Suprapubic skin (tissue), 4 donors: Measurements from ENCODE around the gene BLTP2. TPM values are rescaled to one million over a fixed set of nuclear protein-coding genes. Genes with fewer than 3 reads are reported as not detected.
A peak's percentile ranks its signal among the peaks of the same experiment; 100 is the strongest.

Experiments
- DNase-seq, 2 donors: peaks; one replicate each; pipeline ENCODE4 v3.0.0-alpha.2; 2019; ENCODE audit warnings: low spot score in 2 of 2
- H3K27ac ChIP-seq: fragments of 200-600 bp; sonication (generic); one replicate; pipeline ENCODE4 v1.5.1; 2019
- H3K27me3 ChIP-seq: fragments of 200-600 bp; sonication (generic); one replicate; pipeline ENCODE4 v1.5.1; 2019
- H3K36me3 ChIP-seq: fragments of 200-600 bp; sonication (generic); one replicate; pipeline ENCODE4 v1.5.1; 2019
- H3K4me1 ChIP-seq: fragments of 200-600 bp; sonication (generic); one replicate; pipeline ENCODE4 v1.5.1; 2019
- H3K4me3 ChIP-seq: fragments of 200-600 bp; sonication (generic); one replicate; pipeline ENCODE4 v1.5.1; 2019; ENCODE audit warnings: mild to moderate bottlenecking
- H3K9me3 ChIP-seq: fragments of 200-600 bp; sonication (generic); one replicate; pipeline ENCODE4 v1.5.1; 2019
- CTCF ChIP-seq, 2 donors: fragments of 200-600 bp in 1 of 2; fragments of 450-650 bp in 1 of 2; sonication (generic) in 1 of 2; IDR thresholded peaks; one replicate each; pipeline ENCODE4 v1.5.1; 2016 to 2019; ENCODE audit warnings: antibody characterized with exemption in 2 of 2, mild to moderate bottlenecking in 1 of 2, moderate library complexity in 1 of 2
- EP300 ChIP-seq: sonication (generic); formaldehyde crosslinking; IDR thresholded peaks from one replicate; pipeline ENCODE4 v1.6.1; 2017; ENCODE audit warnings: antibody characterized with exemption
- POLR2A ChIP-seq, 2 donors: fragments of 450-650 bp; IDR thresholded peaks; one replicate each; pipeline ENCODE4 v1.6.1; 2017; ENCODE audit warnings: antibody characterized with exemption in 2 of 2, mild to moderate bottlenecking in 2 of 2, moderate library complexity in 2 of 2
- POLR2AphosphoS5 ChIP-seq, 3 donors: sonication (generic); formaldehyde crosslinking; IDR thresholded peaks; one replicate each; pipeline ENCODE4 v1.6.1; 2017; ENCODE audit warnings: antibody characterized with exemption in 3 of 3
- WGBS: methylation state at CpG from one replicate; pipeline ENCODE4 v1.1.5; 2018; 5-methylcytosine and 5-hydroxymethylcytosine counted together
- total RNA-seq, 4 donors: library from RNA; depleted of rRNA; stranded (reverse); fragments of >200 nt; gene quantifications; one replicate each; pipeline ENCODE4 v1.1.0, GENCODE V29; 2016

The BLTP2 gene
- total RNA-seq, 4 donors from 2014 or later: 82.7 to 139 (median 125) TPM

- Histone ChIP-seq H3K4me1 (peaks cover 34% of the 10 kb centered on the region), H3K27ac (peak overlapping the region; percentile 83), H3K9me3 (no peaks in the 10 kb centered on the region), H3K27me3 (no peaks in the 10 kb centered on the region), H3K36me3 (peaks cover 34% of the 10 kb centered on the region), H3K4me3 (peak overlapping the region; percentile 29)
- DNase-seq: peak in 1 of 2 donors; percentile 63
- TF ChIP-seq CTCF (IDR thresholded peaks at IDR 0.05) (no peak), POLR2AphosphoS5 (IDR thresholded peaks at IDR 0.05) (no peak), POLR2A (IDR thresholded peaks at IDR 0.05) (no peak), EP300 (no peak)
- WGBS: 49% methylated on average over 12 of the region's 12 CpGs
These were observed 1.2 kb upstream of the BLTP2 start for GRCh38 chr17:28646039-28646754.

GRCh38 chr17:28645576-28645939 is 600 bp upstream of the BLTP2 start:
- WGBS: 21% methylated on average over 8 of the region's 8 CpGs
- Histone ChIP-seq H3K9me3 (no peaks in the 10 kb centered on the region), H3K27ac (peak overlapping the region; percentile 90), H3K4me1 (peaks cover 34% of the 10 kb centered on the region), H3K27me3 (no peaks in the 10 kb centered on the region), H3K4me3 (peak overlapping the region; percentile 74), H3K36me3 (peaks cover 36% of the 10 kb centered on the region)
- TF ChIP-seq POLR2AphosphoS5 (IDR thresholded peaks at IDR 0.05): no peak
- TF ChIP-seq CTCF (IDR thresholded peaks at IDR 0.05): no peak
- TF ChIP-seq POLR2A (IDR thresholded peaks at IDR 0.05): no peak
- no peak for TF ChIP-seq EP300
- no peak for DNase-seq

- DNase-seq: peak in 1 of 2 donors; percentile 73
- WGBS: under 1% methylated on average over 18 of the region's 18 CpGs
- Histone ChIP-seq H3K9me3 (no peaks in the 10 kb centered on the region), H3K27me3 (no peaks in the 10 kb centered on the region), H3K4me1 (peaks cover 34% of the 10 kb centered on the region), H3K36me3 (peaks cover 49% of the 10 kb centered on the region), H3K4me3 (peak overlapping the region; percentile 74), H3K27ac (peak overlapping the region; percentile 90)
- TF ChIP-seq POLR2AphosphoS5 (IDR thresholded peaks at IDR 0.05) (no peak), CTCF (IDR thresholded peaks at IDR 0.05) (peak; percentile 25 to 48)
These were observed 773 bp downstream of the BLTP2 start for GRCh38 chr17:28643983-28644786.

- Histone ChIP-seq H3K27me3 (no peaks in the 10 kb centered on the region), H3K9me3 (no peaks in the 10 kb centered on the region), H3K36me3 (peaks cover 65% of the 10 kb centered on the region), H3K4me1 (peaks cover 30% of the 10 kb centered on the region), H3K27ac (no peak overlapping the region), H3K4me3 (no peak overlapping the region)
- TF ChIP-seq POLR2AphosphoS5 (IDR thresholded peaks at IDR 0.05) (no peak), POLR2A (IDR thresholded peaks at IDR 0.05) (no peak), EP300 (no peak), CTCF (IDR thresholded peaks at IDR 0.05) (no peak)
- WGBS: 97% methylated on average over 2 of the region's 2 CpGs
- no peak for DNase-seq
These were observed 3.4 kb downstream of the BLTP2 start for GRCh38 chr17:28641579-28641978.

GRCh38 chr17:28635506-28635905 is 9.5 kb downstream of the BLTP2 start:
- 100% methylated on average over 1 of the region's 1 CpG for WGBS
- Histone ChIP-seq H3K27ac (no peak overlapping the region), H3K4me1 (peaks cover 10% of the 10 kb centered on the region), H3K36me3 (peaks cover 100% of the 10 kb centered on the region), H3K9me3 (no peaks in the 10 kb centered on the region), H3K27me3 (no peaks in the 10 kb centered on the region), H3K4me3 (no peak overlapping the region)
- no peak for DNase-seq
- TF ChIP-seq CTCF (IDR thresholded peaks at IDR 0.05) (no peak), POLR2AphosphoS5 (IDR thresholded peaks at IDR 0.05) (no peak), EP300 (no peak), POLR2A (IDR thresholded peaks at IDR 0.05) (no peak)
